ENCODE measurements around the gene INTS3.

DNA sequence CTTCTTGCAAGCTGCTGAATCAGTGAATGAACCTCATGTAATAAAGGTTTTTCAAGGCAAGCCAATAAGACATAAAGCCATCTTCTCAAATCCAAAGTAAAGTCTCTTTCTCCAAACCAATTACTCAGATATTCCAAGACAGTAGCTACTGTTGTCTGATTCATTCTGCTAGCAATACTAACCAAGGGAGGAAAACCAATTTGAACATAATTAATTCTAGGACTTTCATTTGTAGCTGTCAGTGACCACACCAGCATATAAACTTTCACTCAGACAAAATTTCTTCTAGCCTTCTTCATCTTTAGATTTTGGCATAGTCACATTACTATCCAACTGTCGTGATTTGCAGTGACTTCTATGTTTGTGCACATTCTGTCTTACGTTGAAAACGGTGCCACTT lies 10.5 kb upstream of the INTS3 start:
- TF ChIP-seq CEBPB (IDR thresholded peaks at IDR 0.05): no peak
- TF ChIP-seq YY1 (IDR thresholded peaks at IDR 0.05; ENCODE audit: low read depth): no peak
- TF ChIP-seq, protein P1, sequence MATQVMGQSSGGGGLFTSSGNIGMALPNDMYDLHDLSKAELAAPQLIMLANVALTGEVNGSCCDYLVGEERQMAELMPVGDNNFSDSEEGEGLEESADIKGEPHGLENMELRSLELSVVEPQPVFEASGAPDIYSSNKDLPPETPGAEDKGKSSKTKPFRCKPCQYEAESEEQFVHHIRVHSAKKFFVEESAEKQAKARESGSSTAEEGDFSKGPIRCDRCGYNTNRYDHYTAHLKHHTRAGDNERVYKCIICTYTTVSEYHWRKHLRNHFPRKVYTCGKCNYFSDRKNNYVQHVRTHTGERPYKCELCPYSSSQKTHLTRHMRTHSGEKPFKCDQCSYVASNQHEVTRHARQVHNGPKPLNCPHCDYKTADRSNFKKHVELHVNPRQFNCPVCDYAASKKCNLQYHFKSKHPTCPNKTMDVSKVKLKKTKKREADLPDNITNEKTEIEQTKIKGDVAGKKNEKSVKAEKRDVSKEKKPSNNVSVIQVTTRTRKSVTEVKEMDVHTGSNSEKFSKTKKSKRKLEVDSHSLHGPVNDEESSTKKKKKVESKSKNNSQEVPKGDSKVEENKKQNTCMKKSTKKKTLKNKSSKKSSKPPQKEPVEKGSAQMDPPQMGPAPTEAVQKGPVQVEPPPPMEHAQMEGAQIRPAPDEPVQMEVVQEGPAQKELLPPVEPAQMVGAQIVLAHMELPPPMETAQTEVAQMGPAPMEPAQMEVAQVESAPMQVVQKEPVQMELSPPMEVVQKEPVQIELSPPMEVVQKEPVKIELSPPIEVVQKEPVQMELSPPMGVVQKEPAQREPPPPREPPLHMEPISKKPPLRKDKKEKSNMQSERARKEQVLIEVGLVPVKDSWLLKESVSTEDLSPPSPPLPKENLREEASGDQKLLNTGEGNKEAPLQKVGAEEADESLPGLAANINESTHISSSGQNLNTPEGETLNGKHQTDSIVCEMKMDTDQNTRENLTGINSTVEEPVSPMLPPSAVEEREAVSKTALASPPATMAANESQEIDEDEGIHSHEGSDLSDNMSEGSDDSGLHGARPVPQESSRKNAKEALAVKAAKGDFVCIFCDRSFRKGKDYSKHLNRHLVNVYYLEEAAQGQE (IDR thresholded peaks at IDR 0.05; ENCODE audit: low read depth): no peak
- TF ChIP-seq, protein P2, sequence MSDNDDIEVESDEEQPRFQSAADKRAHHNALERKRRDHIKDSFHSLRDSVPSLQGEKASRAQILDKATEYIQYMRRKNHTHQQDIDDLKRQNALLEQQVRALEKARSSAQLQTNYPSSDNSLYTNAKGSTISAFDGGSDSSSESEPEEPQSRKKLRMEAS (IDR thresholded peaks at IDR 0.05): no peak
- TF ChIP-seq EP300 (IDR thresholded peaks at IDR 0.05; ENCODE audit: borderline replicate concordance): no peak
- TF ChIP-seq, protein P3, sequence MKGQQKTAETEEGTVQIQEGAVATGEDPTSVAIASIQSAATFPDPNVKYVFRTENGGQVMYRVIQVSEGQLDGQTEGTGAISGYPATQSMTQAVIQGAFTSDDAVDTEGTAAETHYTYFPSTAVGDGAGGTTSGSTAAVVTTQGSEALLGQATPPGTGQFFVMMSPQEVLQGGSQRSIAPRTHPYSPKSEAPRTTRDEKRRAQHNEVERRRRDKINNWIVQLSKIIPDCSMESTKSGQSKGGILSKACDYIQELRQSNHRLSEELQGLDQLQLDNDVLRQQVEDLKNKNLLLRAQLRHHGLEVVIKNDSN (IDR thresholded peaks at IDR 0.05): no peak
- TF ChIP-seq RAD21 (IDR thresholded peaks at IDR 0.05; ENCODE audit: low read depth): no peak
- TF ChIP-seq NFIC (IDR thresholded peaks at IDR 0.05): no peak
- no peak for TF ChIP-seq CREB1 (IDR thresholded peaks at IDR 0.05; ENCODE audit: low read depth)
- no peak for TF ChIP-seq FOXM1 (IDR thresholded peaks at IDR 0.05; ENCODE audit: borderline replicate concordance, low read depth)
- TF ChIP-seq EGR1 (IDR thresholded peaks at IDR 0.05): no peak
